ENCODE measurements around the gene RCBTB2.

RCBTB2 gene

DNA sequence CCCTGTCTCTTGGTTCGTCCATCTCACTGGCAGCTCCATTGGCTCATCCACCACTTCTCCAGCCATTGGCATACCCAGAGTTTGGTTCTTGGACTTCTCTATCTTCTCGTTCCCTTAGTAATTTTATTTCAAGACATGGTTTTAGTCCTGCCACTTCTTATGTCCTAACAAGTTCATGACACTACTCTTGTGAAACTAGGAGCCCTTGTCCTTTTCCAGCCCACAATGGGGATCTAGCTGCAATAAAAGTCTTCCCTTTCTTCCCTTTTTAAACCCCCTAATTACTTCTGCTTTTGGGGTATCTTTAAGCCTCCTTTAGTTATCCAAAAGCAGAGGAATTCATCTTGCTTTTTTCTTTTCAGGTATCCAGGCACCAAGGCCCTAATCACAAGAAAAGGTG, 2.9 kb upstream of the RCBTB2 start:
- TF ChIP-seq, protein P1, sequence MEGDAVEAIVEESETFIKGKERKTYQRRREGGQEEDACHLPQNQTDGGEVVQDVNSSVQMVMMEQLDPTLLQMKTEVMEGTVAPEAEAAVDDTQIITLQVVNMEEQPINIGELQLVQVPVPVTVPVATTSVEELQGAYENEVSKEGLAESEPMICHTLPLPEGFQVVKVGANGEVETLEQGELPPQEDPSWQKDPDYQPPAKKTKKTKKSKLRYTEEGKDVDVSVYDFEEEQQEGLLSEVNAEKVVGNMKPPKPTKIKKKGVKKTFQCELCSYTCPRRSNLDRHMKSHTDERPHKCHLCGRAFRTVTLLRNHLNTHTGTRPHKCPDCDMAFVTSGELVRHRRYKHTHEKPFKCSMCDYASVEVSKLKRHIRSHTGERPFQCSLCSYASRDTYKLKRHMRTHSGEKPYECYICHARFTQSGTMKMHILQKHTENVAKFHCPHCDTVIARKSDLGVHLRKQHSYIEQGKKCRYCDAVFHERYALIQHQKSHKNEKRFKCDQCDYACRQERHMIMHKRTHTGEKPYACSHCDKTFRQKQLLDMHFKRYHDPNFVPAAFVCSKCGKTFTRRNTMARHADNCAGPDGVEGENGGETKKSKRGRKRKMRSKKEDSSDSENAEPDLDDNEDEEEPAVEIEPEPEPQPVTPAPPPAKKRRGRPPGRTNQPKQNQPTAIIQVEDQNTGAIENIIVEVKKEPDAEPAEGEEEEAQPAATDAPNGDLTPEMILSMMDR (IDR thresholded peaks at IDR 0.05; ENCODE audit: unreplicated experiment in 3 of 3), result no peak
- no peaks in the 10 kb centered on the region for H3K9me3 Mint-ChIP-seq
- peaks cover 5% of the 10 kb centered on the region for H3K27me3 Mint-ChIP-seq (ENCODE audit: low read depth)
- H3K27ac Mint-ChIP-seq, result peak overlapping the region in 1 of 3 experiments; percentile 2
- peaks cover 15% of the 10 kb centered on the region for H3K4me1 Mint-ChIP-seq
- peak overlapping the region in 2 of 3 experiments; percentile 43 to 60 for H3K4me3 Mint-ChIP-seq
- no peaks in the 10 kb centered on the region for H3K36me3 Mint-ChIP-seq (ENCODE audit: low read depth)

DNA sequence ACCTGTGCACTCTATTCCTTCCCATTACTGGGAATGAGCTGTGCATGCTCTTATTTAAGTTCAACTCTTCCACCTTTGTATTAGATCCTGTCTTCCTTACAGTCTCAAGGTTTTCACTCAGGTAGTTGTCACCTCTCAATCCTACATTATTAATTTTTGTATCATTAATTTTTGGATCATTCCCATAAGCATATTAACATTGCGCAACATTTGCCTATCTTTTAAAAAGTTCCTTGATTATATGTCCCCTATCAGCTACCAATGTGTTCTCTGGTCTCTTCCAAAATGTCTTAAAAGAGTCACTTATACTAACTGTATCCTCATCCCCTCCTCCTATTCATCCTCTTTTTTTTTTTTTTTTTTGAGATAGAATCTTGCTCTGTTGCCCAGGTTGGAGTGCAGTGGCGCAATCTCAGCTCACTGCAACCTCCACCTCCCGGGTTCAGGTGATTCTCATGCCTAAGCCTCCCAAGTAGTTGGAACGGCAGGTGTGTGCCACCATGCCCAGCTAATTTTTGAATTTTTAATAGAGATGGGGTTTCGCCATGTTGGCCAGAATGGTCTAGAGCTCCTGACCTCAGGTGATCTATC, 2.1 kb upstream of the RCBTB2 start:
- peaks cover 22% of the 10 kb centered on the region for H3K4me1 Mint-ChIP-seq
- H3K27ac Mint-ChIP-seq, result peak overlapping the region; percentile 48 to 98 (median 73)
- TF ChIP-seq, protein P1 (IDR thresholded peaks at IDR 0.05; ENCODE audit: unreplicated experiment in 3 of 3), result no peak
- H3K4me3 Mint-ChIP-seq, result peak overlapping the region; percentile 24 to 61 (median 59)
- peaks cover 5% of the 10 kb centered on the region for H3K27me3 Mint-ChIP-seq (ENCODE audit: low read depth)
- H3K36me3 Mint-ChIP-seq (ENCODE audit: low read depth), result no peaks in the 10 kb centered on the region
- no peaks in the 10 kb centered on the region for H3K9me3 Mint-ChIP-seq

DNA sequence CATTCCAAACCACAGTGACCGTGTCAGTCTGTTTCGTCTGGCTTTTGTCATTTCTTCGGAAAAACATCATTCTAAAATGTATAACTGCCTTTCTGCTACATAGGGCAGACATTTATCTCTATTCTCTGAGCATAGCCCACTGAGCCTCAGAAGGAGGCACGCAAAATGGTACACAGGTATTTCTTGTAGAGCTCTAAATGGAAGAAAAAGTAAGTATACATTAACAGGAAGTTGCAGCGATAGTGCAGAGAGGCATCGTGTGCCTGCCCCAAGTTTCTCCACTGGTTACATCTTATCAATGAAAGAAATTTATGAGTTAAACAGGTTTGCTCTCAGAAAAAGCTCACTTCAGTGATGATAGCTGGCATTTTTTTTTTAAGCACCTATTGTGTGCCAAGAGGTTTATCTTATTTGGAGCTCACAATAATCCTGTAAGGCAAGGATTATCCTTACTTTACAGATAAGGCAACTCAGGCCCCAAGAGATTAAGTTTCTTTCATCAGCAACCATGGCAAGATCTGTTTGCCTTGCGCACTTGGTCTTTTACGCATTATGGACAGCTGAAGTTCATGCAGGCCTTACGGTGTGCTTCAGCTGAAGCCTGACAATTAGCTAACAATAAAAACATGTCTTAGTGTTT, 1.2 kb upstream of the RCBTB2 start:
- no peaks in the 10 kb centered on the region for H3K27me3 Mint-ChIP-seq (ENCODE audit: low read depth)
- H3K36me3 Mint-ChIP-seq (ENCODE audit: low read depth), result no peaks in the 10 kb centered on the region
- TF ChIP-seq, protein P1 (IDR thresholded peaks at IDR 0.05; ENCODE audit: unreplicated experiment in 3 of 3), result no peak
- H3K27ac Mint-ChIP-seq, result peak overlapping the region; percentile 98 to 99 (median 99)
- no peaks in the 10 kb centered on the region for H3K9me3 Mint-ChIP-seq
- H3K4me1 Mint-ChIP-seq, result peaks cover 24% of the 10 kb centered on the region
- peak overlapping the region; percentile 92 to 98 (median 94) for H3K4me3 Mint-ChIP-seq

DNA sequence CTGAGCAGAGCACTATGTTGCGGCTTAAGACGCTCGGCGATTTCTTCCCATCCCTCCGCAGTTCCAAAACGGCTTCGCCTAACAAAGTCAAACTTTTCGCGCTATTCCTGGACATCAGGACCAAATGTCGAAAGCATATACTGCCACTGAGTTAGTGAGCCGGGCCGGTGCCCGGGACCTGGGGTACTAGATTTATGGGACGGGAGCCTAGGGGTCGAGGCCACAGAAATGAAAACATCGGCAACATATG, 699 bp downstream of the RCBTB2 start:
- Mint-ChIP-seq H3K27ac (peak overlapping the region; percentile 98 to 99 (median 99)), H3K36me3 (ENCODE audit: low read depth) (no peaks in the 10 kb centered on the region), H3K9me3 (no peaks in the 10 kb centered on the region), H3K4me3 (peak overlapping the region; percentile 92 to 98 (median 94)), H3K27me3 (ENCODE audit: low read depth) (no peaks in the 10 kb centered on the region), H3K4me1 (peaks cover 25% of the 10 kb centered on the region)
- TF ChIP-seq, protein P1 (IDR thresholded peaks at IDR 0.05; ENCODE audit: unreplicated experiment in 3 of 3), result no peak

DNA sequence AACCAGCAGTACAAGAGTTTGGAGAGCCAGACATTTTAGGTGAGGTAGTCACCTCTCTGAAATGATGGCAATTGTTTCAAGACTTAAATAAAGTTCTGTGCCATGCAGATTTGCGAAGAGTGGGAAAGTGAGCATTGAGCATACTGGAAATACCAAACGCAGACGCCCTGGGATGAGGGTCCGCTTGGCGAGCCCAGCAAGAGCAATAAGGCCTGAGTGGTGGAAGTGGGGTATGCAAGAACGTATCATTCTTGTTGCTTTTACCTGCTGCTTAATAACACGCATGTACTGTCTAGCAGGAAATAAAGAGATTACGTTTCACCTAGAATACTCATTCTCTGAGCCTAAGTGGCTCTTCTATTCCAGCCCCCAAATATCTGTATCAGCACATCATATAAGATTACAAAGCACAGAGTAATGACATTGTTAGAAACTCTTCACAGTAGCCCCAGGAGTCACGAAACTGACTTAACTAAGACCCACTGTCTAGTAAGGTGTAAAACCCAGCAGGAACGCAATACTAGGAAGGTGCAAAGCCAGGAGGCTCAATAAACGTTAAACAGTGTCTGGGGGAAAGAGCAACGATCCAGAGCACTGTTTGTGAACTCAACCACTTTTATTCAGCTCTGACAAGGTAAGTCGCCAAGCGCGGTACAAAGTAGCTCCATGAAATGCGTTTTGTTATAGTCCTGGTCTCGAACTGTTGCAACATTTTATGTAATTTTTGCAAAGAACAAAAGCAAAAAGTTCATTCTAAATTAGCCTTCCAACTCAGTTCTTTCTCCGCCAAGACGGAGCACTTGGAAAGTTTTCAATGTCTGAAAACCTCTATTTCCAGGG, 1.2 kb downstream of the RCBTB2 start:
- Mint-ChIP-seq H3K9me3 (no peaks in the 10 kb centered on the region), H3K27me3 (ENCODE audit: low read depth) (no peaks in the 10 kb centered on the region), H3K4me3 (peak overlapping the region; percentile 92 to 98 (median 94)), H3K27ac (peak overlapping the region; percentile 98 to 99 (median 99)), H3K4me1 (peaks cover 25% of the 10 kb centered on the region), H3K36me3 (ENCODE audit: low read depth) (no peaks in the 10 kb centered on the region)
- TF ChIP-seq, protein P1 (IDR thresholded peaks at IDR 0.05; ENCODE audit: unreplicated experiment in 3 of 3), result no peak

All from nephron (organoid).